Stimulated activated effector memory CD8-positive, alpha-beta T cell treated with anti-CD3 and anti-CD28 coated beads, Interleukin-12 subunit alpha, Interleukin-12 subunit beta, amount 100 ng/mL, for 72 hours (primary cell): Measurements from ENCODE around the gene MBD6.

Experiments used
- ATAC-seq: fragments of 150-1000 bp; cut with Tn5 transposase; 2 replicates; pipeline ENCODE4 v1.10.0; 2021
- DNase-seq, 2 donors: peaks; one replicate each; pipeline ENCODE4 v3.0.0; 2021 to 2022; ENCODE audit warnings: low spot score in 2 of 2
- H3K27ac Mint-ChIP-seq: one replicate; pipeline ENCODE4 v1.8.0; 2022; ENCODE audit warnings: mild to moderate bottlenecking, mixed read lengths
- H3K36me3 Mint-ChIP-seq: one replicate; pipeline ENCODE4 v1.8.0; 2022; ENCODE audit warnings: mild to moderate bottlenecking, mixed read lengths
- H3K4me1 Mint-ChIP-seq: one replicate; pipeline ENCODE4 v1.8.0; 2022; ENCODE audit warnings: mixed read lengths
- H3K4me3 Mint-ChIP-seq: one replicate; pipeline ENCODE4 v1.8.0; 2022; ENCODE audit warnings: mild to moderate bottlenecking, mixed read lengths
- H3K9me3 Mint-ChIP-seq: one replicate; pipeline ENCODE4 v1.8.0; 2022; ENCODE audit warnings: mixed read lengths

The MBD6 gene, protein sequence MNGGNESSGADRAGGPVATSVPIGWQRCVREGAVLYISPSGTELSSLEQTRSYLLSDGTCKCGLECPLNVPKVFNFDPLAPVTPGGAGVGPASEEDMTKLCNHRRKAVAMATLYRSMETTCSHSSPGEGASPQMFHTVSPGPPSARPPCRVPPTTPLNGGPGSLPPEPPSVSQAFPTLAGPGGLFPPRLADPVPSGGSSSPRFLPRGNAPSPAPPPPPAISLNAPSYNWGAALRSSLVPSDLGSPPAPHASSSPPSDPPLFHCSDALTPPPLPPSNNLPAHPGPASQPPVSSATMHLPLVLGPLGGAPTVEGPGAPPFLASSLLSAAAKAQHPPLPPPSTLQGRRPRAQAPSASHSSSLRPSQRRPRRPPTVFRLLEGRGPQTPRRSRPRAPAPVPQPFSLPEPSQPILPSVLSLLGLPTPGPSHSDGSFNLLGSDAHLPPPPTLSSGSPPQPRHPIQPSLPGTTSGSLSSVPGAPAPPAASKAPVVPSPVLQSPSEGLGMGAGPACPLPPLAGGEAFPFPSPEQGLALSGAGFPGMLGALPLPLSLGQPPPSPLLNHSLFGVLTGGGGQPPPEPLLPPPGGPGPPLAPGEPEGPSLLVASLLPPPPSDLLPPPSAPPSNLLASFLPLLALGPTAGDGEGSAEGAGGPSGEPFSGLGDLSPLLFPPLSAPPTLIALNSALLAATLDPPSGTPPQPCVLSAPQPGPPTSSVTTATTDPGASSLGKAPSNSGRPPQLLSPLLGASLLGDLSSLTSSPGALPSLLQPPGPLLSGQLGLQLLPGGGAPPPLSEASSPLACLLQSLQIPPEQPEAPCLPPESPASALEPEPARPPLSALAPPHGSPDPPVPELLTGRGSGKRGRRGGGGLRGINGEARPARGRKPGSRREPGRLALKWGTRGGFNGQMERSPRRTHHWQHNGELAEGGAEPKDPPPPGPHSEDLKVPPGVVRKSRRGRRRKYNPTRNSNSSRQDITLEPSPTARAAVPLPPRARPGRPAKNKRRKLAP

GRCh38 chr12:57522011-57522886 lies at the start of gene MBD6:
TSS of gene MBD6 (plus strand) at chr12:57522824. CDS start at chr12:57524304, 1,480 bp downstream.
- DNase-seq (peak; percentile 91 to 94), ATAC-seq (peak; percentile 72)
- no peaks in the 10 kb centered on the region for H3K9me3 Mint-ChIP-seq
- H3K27ac Mint-ChIP-seq, result peak within 1 kb of the TSS; percentile 99
- peaks cover 97% of the 10 kb centered on the region for H3K36me3 Mint-ChIP-seq
- peak within 1 kb of the TSS; percentile 93 for H3K4me3 Mint-ChIP-seq
- H3K4me1 Mint-ChIP-seq, result peaks cover 82% of the 10 kb centered on the region

GRCh38 chr12:57473392-57473791 lies 49.2 kb upstream of the MBD6 start:
- H3K9me3 Mint-ChIP-seq, result no peaks in the 10 kb centered on the region
- DNase-seq (no peak), ATAC-seq (no peak)
- H3K4me1 Mint-ChIP-seq, result peaks cover 65% of the 10 kb centered on the region
- H3K4me3 Mint-ChIP-seq, result no peak overlapping the region
- peaks cover 91% of the 10 kb centered on the region for H3K36me3 Mint-ChIP-seq
- no peak overlapping the region for H3K27ac Mint-ChIP-seq

GRCh38 chr12:57473886-57474285 lies 48.7 kb upstream of the MBD6 start:
- no peaks in the 10 kb centered on the region for H3K9me3 Mint-ChIP-seq
- no peak for ATAC-seq

GRCh38 chr12:57474430-57474829 lies 48.2 kb upstream of the MBD6 start:
- DNase-seq, result no peak
- H3K36me3 Mint-ChIP-seq, result peaks cover 91% of the 10 kb centered on the region
- peak overlapping the region; percentile 86 for H3K4me3 Mint-ChIP-seq
- peak overlapping the region; percentile 13 for H3K27ac Mint-ChIP-seq
- no peak for ATAC-seq
- peaks cover 73% of the 10 kb centered on the region for H3K4me1 Mint-ChIP-seq
- H3K9me3 Mint-ChIP-seq, result no peaks in the 10 kb centered on the region

More at GRCh38 chr12:57473886-57474285, 48.7 kb upstream of the MBD6 start:
- Mint-ChIP-seq H3K27ac (peak overlapping the region; percentile 13), H3K4me1 (peaks cover 68% of the 10 kb centered on the region), H3K4me3 (peak overlapping the region; percentile 86), H3K36me3 (peaks cover 91% of the 10 kb centered on the region)
- DNase-seq, result no peak

DNA sequence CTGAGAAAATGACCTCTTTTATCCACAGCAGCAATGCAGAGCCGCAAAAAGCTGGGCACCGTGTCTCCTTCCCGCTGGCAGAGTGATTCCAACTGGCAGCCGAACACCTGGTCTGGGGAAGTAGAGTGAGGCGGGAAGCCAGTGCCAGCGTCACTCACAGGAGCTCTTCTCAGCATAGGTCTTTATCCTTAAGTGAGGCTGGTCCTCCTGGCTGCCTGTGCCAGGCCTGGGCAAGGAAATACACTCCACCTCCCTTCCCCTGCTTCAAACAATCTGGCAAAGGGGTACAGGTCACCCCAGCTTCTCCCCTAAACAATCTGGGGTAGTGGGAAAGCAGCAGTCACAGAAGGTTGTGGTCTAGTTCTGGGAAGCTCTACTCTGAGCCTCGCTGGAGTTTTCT lies 47.8 kb upstream of the MBD6 start:
- ATAC-seq (no peak), DNase-seq (no peak)
- Mint-ChIP-seq H3K4me3 (peak overlapping the region; percentile 86), H3K36me3 (peaks cover 91% of the 10 kb centered on the region), H3K9me3 (no peaks in the 10 kb centered on the region), H3K27ac (peak overlapping the region; percentile 13), H3K4me1 (peaks cover 78% of the 10 kb centered on the region)

DNA sequence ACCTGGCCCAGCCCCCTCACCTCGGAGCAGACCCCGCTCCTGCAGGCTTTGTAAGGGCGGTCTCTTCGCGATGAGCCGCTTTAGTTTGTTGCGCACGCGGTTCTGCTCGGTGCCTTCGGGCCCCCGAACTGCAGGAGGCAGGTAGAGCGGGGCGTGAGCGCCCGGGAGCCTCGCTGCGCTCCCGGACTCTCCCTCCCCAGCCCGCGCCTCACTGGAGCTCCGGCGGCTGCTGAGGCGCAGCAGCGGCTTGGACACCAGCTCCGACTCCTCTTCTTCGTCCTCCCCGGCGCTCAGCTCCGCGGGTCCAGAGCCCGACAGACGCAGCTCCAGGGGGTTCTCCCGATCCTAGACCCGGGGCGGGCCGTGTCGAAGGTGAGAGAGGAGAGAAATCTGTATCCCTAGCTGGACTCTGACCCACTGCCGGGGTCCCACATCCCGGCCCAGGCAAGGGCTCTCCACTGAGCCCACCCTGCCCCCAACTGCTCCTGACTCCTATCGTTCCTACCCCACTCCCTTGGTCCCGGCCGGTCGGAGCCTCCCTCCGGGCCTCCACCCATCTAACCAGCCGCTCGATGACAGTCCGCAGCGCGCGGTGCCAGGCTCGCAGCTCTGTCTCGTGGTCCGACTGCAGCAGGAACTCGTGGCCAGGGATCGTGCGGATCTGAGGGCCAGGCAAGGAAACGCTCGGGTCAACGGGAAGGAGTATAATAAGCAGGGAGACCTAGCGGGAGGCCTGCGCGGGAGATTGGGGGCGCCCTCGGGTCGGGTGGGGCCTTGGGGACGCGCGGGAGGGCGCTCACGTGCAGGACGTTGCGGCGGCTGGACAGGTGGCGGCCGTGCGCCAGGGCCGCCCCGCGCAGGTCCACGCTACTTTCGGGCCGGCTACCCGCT lies 47.1 kb upstream of the MBD6 start:
- Mint-ChIP-seq H3K27ac (peak overlapping the region; percentile 99), H3K9me3 (no peaks in the 10 kb centered on the region), H3K4me3 (peak overlapping the region; percentile 86), H3K4me1 (peaks cover 84% of the 10 kb centered on the region), H3K36me3 (peaks cover 92% of the 10 kb centered on the region)
- no peak for DNase-seq
- ATAC-seq, result no peak

DNA sequence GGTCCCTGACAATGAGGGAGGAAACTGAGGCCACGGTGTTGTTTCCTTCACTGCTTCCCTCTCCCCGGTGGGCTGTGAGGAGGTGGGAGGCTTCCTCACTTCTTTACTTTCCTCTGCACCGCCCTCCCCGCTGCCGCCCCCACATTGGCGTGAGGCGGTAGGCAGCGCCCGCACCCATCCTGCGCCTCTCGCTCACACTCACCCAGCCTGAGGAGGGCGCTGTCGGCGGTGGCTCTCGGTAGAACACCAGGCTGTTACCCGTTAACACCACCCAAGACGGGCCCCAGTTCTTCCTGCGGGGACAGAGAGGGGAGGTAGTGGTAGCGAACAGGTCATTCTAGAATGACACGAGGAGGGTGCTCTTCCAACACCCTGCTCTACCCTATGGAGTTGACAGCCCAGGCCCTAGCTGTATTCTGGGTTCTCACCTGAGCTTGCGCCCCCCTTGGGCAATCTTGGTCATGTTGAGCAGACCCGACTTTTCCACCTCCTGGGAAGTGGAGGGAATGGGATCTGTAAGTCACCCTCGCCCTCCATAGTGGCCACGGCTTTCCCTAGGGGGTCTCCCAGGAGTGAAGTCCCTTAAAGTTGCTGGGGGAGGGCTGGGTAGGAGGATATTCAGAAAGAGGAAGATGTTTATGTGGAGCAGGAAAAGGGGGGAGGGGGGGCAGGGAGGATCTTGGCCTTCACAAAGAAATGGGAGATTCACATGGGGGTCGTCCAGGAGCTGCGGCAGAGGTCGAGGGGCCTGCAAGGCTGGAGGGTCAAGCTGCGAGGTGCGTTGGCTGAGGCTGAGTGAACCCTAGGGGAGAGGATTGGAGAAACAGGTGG lies 46.2 kb upstream of the MBD6 start:
- Mint-ChIP-seq H3K36me3 (peaks cover 88% of the 10 kb centered on the region), H3K9me3 (no peaks in the 10 kb centered on the region), H3K4me3 (peak overlapping the region; percentile 86), H3K27ac (peak overlapping the region; percentile 99), H3K4me1 (peaks cover 86% of the 10 kb centered on the region)
- ATAC-seq (peak; percentile 57), DNase-seq (peak; percentile 56 to 85)

- ATAC-seq (no peak), DNase-seq (no peak)
- no peaks in the 10 kb centered on the region for H3K9me3 Mint-ChIP-seq
- H3K27ac Mint-ChIP-seq, result peak overlapping the region; percentile 99
- H3K4me1 Mint-ChIP-seq, result peaks cover 86% of the 10 kb centered on the region
- H3K4me3 Mint-ChIP-seq, result peak overlapping the region; percentile 86
- peaks cover 80% of the 10 kb centered on the region for H3K36me3 Mint-ChIP-seq
Measured at GRCh38 chr12:57476993-57477709, 45.5 kb upstream of the MBD6 start.

- H3K36me3 Mint-ChIP-seq, result peaks cover 71% of the 10 kb centered on the region
- DNase-seq, result peak in 1 of 2 donors; percentile 75
- peak; percentile 68 for ATAC-seq
- H3K9me3 Mint-ChIP-seq, result no peaks in the 10 kb centered on the region
- peaks cover 80% of the 10 kb centered on the region for H3K4me1 Mint-ChIP-seq
- peak overlapping the region; percentile 99 for H3K27ac Mint-ChIP-seq
- peak overlapping the region; percentile 86 for H3K4me3 Mint-ChIP-seq
Measured at GRCh38 chr12:57477710-57478681, 44.6 kb upstream of the MBD6 start.

GRCh38 chr12:57479043-57479375 lies 43.6 kb upstream of the MBD6 start:
- Mint-ChIP-seq H3K27ac (peak overlapping the region; percentile 99), H3K9me3 (no peaks in the 10 kb centered on the region), H3K4me3 (peak overlapping the region; percentile 86), H3K4me1 (peaks cover 71% of the 10 kb centered on the region), H3K36me3 (peaks cover 61% of the 10 kb centered on the region)
- peak; percentile 0 for ATAC-seq
- DNase-seq, result no peak

- Mint-ChIP-seq H3K9me3 (no peaks in the 10 kb centered on the region), H3K4me1 (peaks cover 66% of the 10 kb centered on the region), H3K4me3 (peak within 1 kb of the TSS; percentile 86), H3K27ac (peak within 1 kb of the TSS; percentile 99), H3K36me3 (peaks cover 56% of the 10 kb centered on the region)
- ATAC-seq, result peak; percentile 76
- peak in 1 of 2 donors; percentile 77 for DNase-seq
Measured at GRCh38 chr12:57479376-57480115, 43.1 kb upstream of the MBD6 start, which contains the start of gene ARHGAP9. TSS of gene ARHGAP9 (minus strand) at chr12:57479866. CDS start at chr12:57479406, 460 bp downstream.
